Measurements from ENCODE around the gene C8B.

C8B gene

DNA sequence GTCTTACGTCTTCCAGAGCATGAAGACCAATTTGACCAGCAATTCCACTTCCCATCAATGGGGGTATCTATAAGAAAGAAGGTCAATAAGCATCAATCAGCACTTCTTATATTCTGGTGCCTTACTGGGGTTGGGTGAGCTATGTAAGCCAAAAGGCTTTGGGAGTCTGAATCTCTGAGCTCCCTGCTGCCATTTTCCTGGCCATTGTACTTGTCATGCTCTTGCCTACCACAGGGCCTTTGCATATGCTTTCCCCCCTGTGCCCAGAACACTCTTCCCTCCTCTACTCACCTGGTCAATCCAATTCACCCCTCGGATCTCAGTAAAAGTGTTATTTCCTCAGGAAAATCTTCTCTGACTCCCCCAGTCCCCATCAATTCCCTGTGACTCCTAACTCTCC lies 36.3 kb downstream of the C8B start:
- no peaks in the 10 kb centered on the region for H3K27me3 ChIP-seq (ENCODE audit: insufficient read depth, low read length)
- no peaks in the 10 kb centered on the region for H3K36me3 ChIP-seq (ENCODE audit: control insufficient read depth in 1 of 2, insufficient read depth in 2 of 2, low read length in 2 of 2)
- no peak for DNase-seq
- H4K12ac ChIP-seq (ENCODE audit: low read depth, low read length), result no peak overlapping the region
- no peaks in the 10 kb centered on the region for H3K9me3 ChIP-seq (ENCODE audit: insufficient read depth, low read depth, low read length)
- H3K9ac ChIP-seq (ENCODE audit: low read length), result no peak overlapping the region
- H2BK5ac ChIP-seq (ENCODE audit: low read depth, low read length, poor library complexity), result no peak overlapping the region
- H3K4me1 ChIP-seq (ENCODE audit: control insufficient read depth in 1 of 2, insufficient read depth in 2 of 2, low read length in 2 of 2), result no peaks in the 10 kb centered on the region
- no peak overlapping the region for H2BK120ac ChIP-seq (ENCODE audit: insufficient read depth, low read length, poor library complexity)
- no peak overlapping the region for H2AFZ ChIP-seq (ENCODE audit: insufficient read depth, low read length, poor library complexity)
- no peak overlapping the region for H3K14ac ChIP-seq (ENCODE audit: low read length)
- H3K18ac ChIP-seq (ENCODE audit: low read length), result no peak overlapping the region
- no peaks in the 10 kb centered on the region for H3K79me1 ChIP-seq (ENCODE audit: low read length)
- no peak overlapping the region for H2AK5ac ChIP-seq (ENCODE audit: low read length)
- no peak overlapping the region for H4K91ac ChIP-seq (ENCODE audit: low read depth, low read length)
- no peak overlapping the region for H2BK12ac ChIP-seq (ENCODE audit: low read length)
- H4K8ac ChIP-seq (ENCODE audit: low read depth, low read length), result no peak overlapping the region
- H3K27ac ChIP-seq (ENCODE audit: low read depth, low read length), result no peak overlapping the region
- no CpG with 5 or more reads among the region's 2 CpGs for WGBS (ENCODE audit: extremely low coverage, insufficient coverage, insufficient read length)
- H3K4me2 ChIP-seq (ENCODE audit: low read length), result no peak overlapping the region
- no peak overlapping the region for H3K23ac ChIP-seq (ENCODE audit: low read length)
- H3K79me2 ChIP-seq (ENCODE audit: control insufficient read depth, insufficient read depth, low read length, poor library complexity), result no peaks in the 10 kb centered on the region
- H3K4me3 ChIP-seq (ENCODE audit: low read depth, low read length), result no peak overlapping the region
- no peak overlapping the region for H3K4ac ChIP-seq (ENCODE audit: low read depth, low read length)

- Histone ChIP-seq H3K4ac (ENCODE audit: low read depth, low read length) (no peak overlapping the region), H3K27ac (ENCODE audit: low read depth, low read length) (no peak overlapping the region), H3K23ac (ENCODE audit: low read length) (no peak overlapping the region), H3K36me3 (ENCODE audit: control insufficient read depth in 1 of 2, insufficient read depth in 2 of 2, low read length in 2 of 2) (no peaks in the 10 kb centered on the region), H3K4me1 (ENCODE audit: control insufficient read depth in 1 of 2, insufficient read depth in 2 of 2, low read length in 2 of 2) (no peaks in the 10 kb centered on the region), H4K8ac (ENCODE audit: low read depth, low read length) (no peak overlapping the region), H3K9ac (ENCODE audit: low read length) (no peak overlapping the region), H2AFZ (ENCODE audit: insufficient read depth, low read length, poor library complexity) (no peak overlapping the region), H3K18ac (ENCODE audit: low read length) (no peak overlapping the region), H4K91ac (ENCODE audit: low read depth, low read length) (no peak overlapping the region), H4K12ac (ENCODE audit: low read depth, low read length) (no peak overlapping the region), H3K9me3 (ENCODE audit: insufficient read depth, low read depth, low read length) (no peaks in the 10 kb centered on the region), H3K79me1 (ENCODE audit: low read length) (no peaks in the 10 kb centered on the region), H2BK120ac (ENCODE audit: insufficient read depth, low read length, poor library complexity) (no peak overlapping the region), H3K79me2 (ENCODE audit: control insufficient read depth, insufficient read depth, low read length, poor library complexity) (no peaks in the 10 kb centered on the region), H3K4me2 (ENCODE audit: low read length) (no peak overlapping the region), H3K14ac (ENCODE audit: low read length) (no peak overlapping the region), H2AK5ac (ENCODE audit: low read length) (no peak overlapping the region), H3K27me3 (ENCODE audit: insufficient read depth, low read length) (no peaks in the 10 kb centered on the region), H2BK5ac (ENCODE audit: low read depth, low read length, poor library complexity) (no peak overlapping the region), H2BK12ac (ENCODE audit: low read length) (no peak overlapping the region), H3K4me3 (ENCODE audit: low read depth, low read length) (no peak overlapping the region)
- no CpG with 5 or more reads among the region's 3 CpGs for WGBS (ENCODE audit: extremely low coverage, insufficient coverage, insufficient read length)
- DNase-seq, result no peak
Measured at GRCh38 chr1:56927986-56928385, 37.8 kb downstream of the C8B start.

DNA sequence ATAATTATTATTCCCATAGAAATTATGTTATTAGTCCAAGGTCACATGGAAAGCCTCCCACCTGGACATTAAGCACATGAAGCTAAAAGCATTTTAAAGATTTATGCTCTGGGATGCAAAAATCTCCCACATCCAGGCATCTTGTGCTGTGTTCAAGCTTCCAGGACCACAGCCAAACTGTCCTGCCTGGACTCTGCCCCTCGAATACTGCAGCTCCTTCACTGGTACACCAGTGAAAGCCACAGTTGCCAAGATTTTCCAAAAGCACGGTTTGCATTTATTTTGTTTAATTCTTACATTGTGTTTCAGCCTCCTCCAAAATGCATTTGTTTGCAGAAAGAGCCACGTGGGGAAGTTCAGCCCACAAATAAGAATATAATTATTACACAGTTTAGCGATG lies 38.6 kb downstream of the C8B start:
- no peak overlapping the region for H4K12ac ChIP-seq (ENCODE audit: low read depth, low read length)
- no peak overlapping the region for H3K4ac ChIP-seq (ENCODE audit: low read depth, low read length)
- WGBS (ENCODE audit: extremely low coverage, insufficient coverage, insufficient read length), result no CpG with 5 or more reads among the region's 4 CpGs
- no peak overlapping the region for H2BK12ac ChIP-seq (ENCODE audit: low read length)
- H3K9me3 ChIP-seq (ENCODE audit: insufficient read depth, low read depth, low read length), result no peaks in the 10 kb centered on the region
- no peak overlapping the region for H2BK5ac ChIP-seq (ENCODE audit: low read depth, low read length, poor library complexity)
- H3K18ac ChIP-seq (ENCODE audit: low read length), result no peak overlapping the region
- H2AK5ac ChIP-seq (ENCODE audit: low read length), result no peak overlapping the region
- H3K4me3 ChIP-seq (ENCODE audit: low read depth, low read length), result no peak overlapping the region
- no peak overlapping the region for H2BK120ac ChIP-seq (ENCODE audit: insufficient read depth, low read length, poor library complexity)
- no peak overlapping the region for H4K8ac ChIP-seq (ENCODE audit: low read depth, low read length)
- no peaks in the 10 kb centered on the region for H3K4me1 ChIP-seq (ENCODE audit: control insufficient read depth in 1 of 2, insufficient read depth in 2 of 2, low read length in 2 of 2)
- H3K23ac ChIP-seq (ENCODE audit: low read length), result no peak overlapping the region
- no peak overlapping the region for H4K91ac ChIP-seq (ENCODE audit: low read depth, low read length)
- no peak overlapping the region for H3K4me2 ChIP-seq (ENCODE audit: low read length)
- DNase-seq, result no peak
- no peaks in the 10 kb centered on the region for H3K79me2 ChIP-seq (ENCODE audit: control insufficient read depth, insufficient read depth, low read length, poor library complexity)
- H3K79me1 ChIP-seq (ENCODE audit: low read length), result no peaks in the 10 kb centered on the region
- H2AFZ ChIP-seq (ENCODE audit: insufficient read depth, low read length, poor library complexity), result no peak overlapping the region
- no peak overlapping the region for H3K9ac ChIP-seq (ENCODE audit: low read length)
- no peak overlapping the region for H3K27ac ChIP-seq (ENCODE audit: low read depth, low read length)
- H3K27me3 ChIP-seq (ENCODE audit: insufficient read depth, low read length), result no peaks in the 10 kb centered on the region
- H3K36me3 ChIP-seq (ENCODE audit: control insufficient read depth in 1 of 2, insufficient read depth in 2 of 2, low read length in 2 of 2), result no peaks in the 10 kb centered on the region
- no peak overlapping the region for H3K14ac ChIP-seq (ENCODE audit: low read length)

- H3K27me3 ChIP-seq (ENCODE audit: insufficient read depth, low read length), result no peaks in the 10 kb centered on the region
- H2BK12ac ChIP-seq (ENCODE audit: low read length), result no peak overlapping the region
- no peak overlapping the region for H4K91ac ChIP-seq (ENCODE audit: low read depth, low read length)
- peaks cover 2% of the 10 kb centered on the region for H3K9me3 ChIP-seq (ENCODE audit: insufficient read depth, low read depth, low read length)
- H3K4me3 ChIP-seq (ENCODE audit: low read depth, low read length), result no peak overlapping the region
- DNase-seq, result no peak
- H3K27ac ChIP-seq (ENCODE audit: low read depth, low read length), result no peak overlapping the region
- no peak overlapping the region for H3K18ac ChIP-seq (ENCODE audit: low read length)
- H3K4me1 ChIP-seq (ENCODE audit: control insufficient read depth in 1 of 2, insufficient read depth in 2 of 2, low read length in 2 of 2), result no peaks in the 10 kb centered on the region
- H3K14ac ChIP-seq (ENCODE audit: low read length), result no peak overlapping the region
- H3K79me2 ChIP-seq (ENCODE audit: control insufficient read depth, insufficient read depth, low read length, poor library complexity), result no peaks in the 10 kb centered on the region
- H4K12ac ChIP-seq (ENCODE audit: low read depth, low read length), result no peak overlapping the region
- no peak overlapping the region for H3K4me2 ChIP-seq (ENCODE audit: low read length)
- H2BK5ac ChIP-seq (ENCODE audit: low read depth, low read length, poor library complexity), result no peak overlapping the region
- H3K36me3 ChIP-seq (ENCODE audit: control insufficient read depth in 1 of 2, insufficient read depth in 2 of 2, low read length in 2 of 2), result no peaks in the 10 kb centered on the region
- H2AFZ ChIP-seq (ENCODE audit: insufficient read depth, low read length, poor library complexity), result no peak overlapping the region
- H4K8ac ChIP-seq (ENCODE audit: low read depth, low read length), result no peak overlapping the region
- H3K4ac ChIP-seq (ENCODE audit: low read depth, low read length), result no peak overlapping the region
- H3K23ac ChIP-seq (ENCODE audit: low read length), result no peak overlapping the region
- no peaks in the 10 kb centered on the region for H3K79me1 ChIP-seq (ENCODE audit: low read length)
- H2AK5ac ChIP-seq (ENCODE audit: low read length), result no peak overlapping the region
- no peak overlapping the region for H2BK120ac ChIP-seq (ENCODE audit: insufficient read depth, low read length, poor library complexity)
- no peak overlapping the region for H3K9ac ChIP-seq (ENCODE audit: low read length)
Measured at GRCh38 chr1:56925193-56925592, 40.6 kb downstream of the C8B start.

- Histone ChIP-seq H3K27me3 (ENCODE audit: insufficient read depth, low read length) (no peaks in the 10 kb centered on the region), H4K91ac (ENCODE audit: low read depth, low read length) (no peak overlapping the region), H4K8ac (ENCODE audit: low read depth, low read length) (no peak overlapping the region), H3K79me1 (ENCODE audit: low read length) (no peaks in the 10 kb centered on the region), H3K9ac (ENCODE audit: low read length) (no peak overlapping the region), H3K9me3 (ENCODE audit: insufficient read depth, low read depth, low read length) (peaks cover 2% of the 10 kb centered on the region), H3K14ac (ENCODE audit: low read length) (no peak overlapping the region), H2BK120ac (ENCODE audit: insufficient read depth, low read length, poor library complexity) (no peak overlapping the region), H2AFZ (ENCODE audit: insufficient read depth, low read length, poor library complexity) (no peak overlapping the region), H3K79me2 (ENCODE audit: control insufficient read depth, insufficient read depth, low read length, poor library complexity) (no peaks in the 10 kb centered on the region), H2BK12ac (ENCODE audit: low read length) (no peak overlapping the region), H4K12ac (ENCODE audit: low read depth, low read length) (no peak overlapping the region), H3K4me3 (ENCODE audit: low read depth, low read length) (no peak overlapping the region), H3K18ac (ENCODE audit: low read length) (no peak overlapping the region), H3K27ac (ENCODE audit: low read depth, low read length) (no peak overlapping the region), H3K23ac (ENCODE audit: low read length) (no peak overlapping the region), H3K36me3 (ENCODE audit: control insufficient read depth in 1 of 2, insufficient read depth in 2 of 2, low read length in 2 of 2) (no peaks in the 10 kb centered on the region), H2AK5ac (ENCODE audit: low read length) (no peak overlapping the region), H3K4me1 (ENCODE audit: control insufficient read depth in 1 of 2, insufficient read depth in 2 of 2, low read length in 2 of 2) (no peaks in the 10 kb centered on the region), H3K4me2 (ENCODE audit: low read length) (no peak overlapping the region), H3K4ac (ENCODE audit: low read depth, low read length) (no peak overlapping the region), H2BK5ac (ENCODE audit: low read depth, low read length, poor library complexity) (no peak overlapping the region)
- no CpG with 5 or more reads among the region's 5 CpGs for WGBS (ENCODE audit: extremely low coverage, insufficient coverage, insufficient read length)
- no peak for DNase-seq
Measured at GRCh38 chr1:56924116-56924515, 41.7 kb downstream of the C8B start.

All from trophoblast cell (in vitro differentiated cells and primary cell).